WTC11 (cell line): Measurements from ENCODE around the gene FAS.

Source experiments
- CREM ChIP-seq: sonication (generic); formaldehyde crosslinking; IDR thresholded peaks from 2 replicates; pipeline ENCODE4 v1.8.1; 2022; ENCODE audit warnings: mild to moderate bottlenecking, missing genetic modification reagents, moderate library complexity
- FOXP1 ChIP-seq: sonication (generic); formaldehyde crosslinking; IDR thresholded peaks from 2 replicates; pipeline ENCODE4 v1.8.0; 2022; ENCODE audit warnings: missing genetic modification reagents, mild to moderate bottlenecking, moderate library complexity, borderline replicate concordance
- NR3C1 ChIP-seq: sonication (generic); formaldehyde crosslinking; conservative IDR thresholded peaks from 2 replicates; pipeline ENCODE4 v1.8.1; 2023; ENCODE audit warnings: low read depth, mild to moderate bottlenecking, missing genetic modification reagents
- SP1 ChIP-seq: sonication (generic); formaldehyde crosslinking; conservative IDR thresholded peaks from 2 replicates; pipeline ENCODE4 v1.8.1; 2022; ENCODE audit warnings: missing genetic modification reagents
- TF ChIP-seq, protein P1 (sequence below): sonication (generic); formaldehyde crosslinking; IDR thresholded peaks from 2 replicates; pipeline ENCODE4 v1.8.1; 2023; ENCODE audit warnings: mild to moderate bottlenecking, missing genetic modification reagents, borderline replicate concordance
- TF ChIP-seq, protein P2 (sequence below): fragments of 200-600 bp; IDR thresholded peaks from 2 replicates; pipeline ENCODE4 v1.8.0; 2022; ENCODE audit warnings: antibody characterized with exemption
- TF ChIP-seq, protein P3 (sequence below): sonication (generic); formaldehyde crosslinking; IDR thresholded peaks from 2 replicates; pipeline ENCODE4 v1.8.1; 2022; ENCODE audit warnings: missing genetic modification reagents, borderline replicate concordance

DNA sequence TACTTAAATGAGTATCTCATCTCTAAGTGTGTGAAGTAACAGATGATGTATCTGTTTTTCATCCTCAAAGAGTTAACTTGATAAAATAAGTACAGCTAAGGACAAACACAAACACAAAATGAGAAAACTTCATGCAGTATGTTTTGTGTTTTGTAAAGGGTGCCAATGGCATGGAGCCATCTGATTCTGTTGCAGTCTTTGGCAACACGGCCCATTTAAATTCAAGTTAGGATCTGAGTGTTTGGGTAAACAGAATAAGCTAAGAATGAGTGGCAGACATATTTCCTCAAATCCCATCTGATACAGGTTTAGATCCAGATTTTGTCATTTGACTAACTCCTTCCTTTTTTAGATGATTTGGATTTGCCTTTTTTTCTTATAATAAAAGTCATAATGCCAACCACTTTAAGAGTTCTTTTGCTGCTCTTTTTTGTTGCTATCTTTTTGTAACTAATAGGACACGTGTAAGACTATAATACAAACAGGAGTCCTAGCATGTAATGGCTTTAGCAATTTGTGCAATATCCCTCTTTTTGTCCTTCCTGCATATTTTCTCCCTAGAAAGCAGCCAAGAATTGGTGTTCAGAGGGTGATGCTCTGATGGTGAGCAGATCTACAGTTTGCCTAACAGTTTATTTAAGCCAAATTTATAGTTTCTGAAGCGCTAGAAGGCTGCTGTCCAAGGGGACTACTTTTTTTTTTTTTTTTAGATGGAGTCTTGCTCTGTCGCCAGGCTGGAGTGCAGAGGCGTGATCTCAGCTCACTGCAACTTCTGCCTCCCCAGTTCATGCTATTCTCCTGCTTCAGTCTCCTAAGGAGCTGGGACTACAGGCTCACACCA is 19.2 kb upstream of the FAS start:
- TF ChIP-seq, protein P1, sequence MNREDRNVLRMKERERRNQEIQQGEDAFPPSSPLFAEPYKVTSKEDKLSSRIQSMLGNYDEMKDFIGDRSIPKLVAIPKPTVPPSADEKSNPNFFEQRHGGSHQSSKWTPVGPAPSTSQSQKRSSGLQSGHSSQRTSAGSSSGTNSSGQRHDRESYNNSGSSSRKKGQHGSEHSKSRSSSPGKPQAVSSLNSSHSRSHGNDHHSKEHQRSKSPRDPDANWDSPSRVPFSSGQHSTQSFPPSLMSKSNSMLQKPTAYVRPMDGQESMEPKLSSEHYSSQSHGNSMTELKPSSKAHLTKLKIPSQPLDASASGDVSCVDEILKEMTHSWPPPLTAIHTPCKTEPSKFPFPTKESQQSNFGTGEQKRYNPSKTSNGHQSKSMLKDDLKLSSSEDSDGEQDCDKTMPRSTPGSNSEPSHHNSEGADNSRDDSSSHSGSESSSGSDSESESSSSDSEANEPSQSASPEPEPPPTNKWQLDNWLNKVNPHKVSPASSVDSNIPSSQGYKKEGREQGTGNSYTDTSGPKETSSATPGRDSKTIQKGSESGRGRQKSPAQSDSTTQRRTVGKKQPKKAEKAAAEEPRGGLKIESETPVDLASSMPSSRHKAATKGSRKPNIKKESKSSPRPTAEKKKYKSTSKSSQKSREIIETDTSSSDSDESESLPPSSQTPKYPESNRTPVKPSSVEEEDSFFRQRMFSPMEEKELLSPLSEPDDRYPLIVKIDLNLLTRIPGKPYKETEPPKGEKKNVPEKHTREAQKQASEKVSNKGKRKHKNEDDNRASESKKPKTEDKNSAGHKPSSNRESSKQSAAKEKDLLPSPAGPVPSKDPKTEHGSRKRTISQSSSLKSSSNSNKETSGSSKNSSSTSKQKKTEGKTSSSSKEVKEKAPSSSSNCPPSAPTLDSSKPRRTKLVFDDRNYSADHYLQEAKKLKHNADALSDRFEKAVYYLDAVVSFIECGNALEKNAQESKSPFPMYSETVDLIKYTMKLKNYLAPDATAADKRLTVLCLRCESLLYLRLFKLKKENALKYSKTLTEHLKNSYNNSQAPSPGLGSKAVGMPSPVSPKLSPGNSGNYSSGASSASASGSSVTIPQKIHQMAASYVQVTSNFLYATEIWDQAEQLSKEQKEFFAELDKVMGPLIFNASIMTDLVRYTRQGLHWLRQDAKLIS (CRISPR knock-in tag) = no peak
- TF ChIP-seq, protein P2, sequence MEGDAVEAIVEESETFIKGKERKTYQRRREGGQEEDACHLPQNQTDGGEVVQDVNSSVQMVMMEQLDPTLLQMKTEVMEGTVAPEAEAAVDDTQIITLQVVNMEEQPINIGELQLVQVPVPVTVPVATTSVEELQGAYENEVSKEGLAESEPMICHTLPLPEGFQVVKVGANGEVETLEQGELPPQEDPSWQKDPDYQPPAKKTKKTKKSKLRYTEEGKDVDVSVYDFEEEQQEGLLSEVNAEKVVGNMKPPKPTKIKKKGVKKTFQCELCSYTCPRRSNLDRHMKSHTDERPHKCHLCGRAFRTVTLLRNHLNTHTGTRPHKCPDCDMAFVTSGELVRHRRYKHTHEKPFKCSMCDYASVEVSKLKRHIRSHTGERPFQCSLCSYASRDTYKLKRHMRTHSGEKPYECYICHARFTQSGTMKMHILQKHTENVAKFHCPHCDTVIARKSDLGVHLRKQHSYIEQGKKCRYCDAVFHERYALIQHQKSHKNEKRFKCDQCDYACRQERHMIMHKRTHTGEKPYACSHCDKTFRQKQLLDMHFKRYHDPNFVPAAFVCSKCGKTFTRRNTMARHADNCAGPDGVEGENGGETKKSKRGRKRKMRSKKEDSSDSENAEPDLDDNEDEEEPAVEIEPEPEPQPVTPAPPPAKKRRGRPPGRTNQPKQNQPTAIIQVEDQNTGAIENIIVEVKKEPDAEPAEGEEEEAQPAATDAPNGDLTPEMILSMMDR = no peak
- TF ChIP-seq NR3C1 (no peak), FOXP1 (CRISPR knock-in tag) (no peak), CREM (CRISPR knock-in tag) (no peak), SP1 (CRISPR knock-in tag) (no peak)
- TF ChIP-seq, protein P3, sequence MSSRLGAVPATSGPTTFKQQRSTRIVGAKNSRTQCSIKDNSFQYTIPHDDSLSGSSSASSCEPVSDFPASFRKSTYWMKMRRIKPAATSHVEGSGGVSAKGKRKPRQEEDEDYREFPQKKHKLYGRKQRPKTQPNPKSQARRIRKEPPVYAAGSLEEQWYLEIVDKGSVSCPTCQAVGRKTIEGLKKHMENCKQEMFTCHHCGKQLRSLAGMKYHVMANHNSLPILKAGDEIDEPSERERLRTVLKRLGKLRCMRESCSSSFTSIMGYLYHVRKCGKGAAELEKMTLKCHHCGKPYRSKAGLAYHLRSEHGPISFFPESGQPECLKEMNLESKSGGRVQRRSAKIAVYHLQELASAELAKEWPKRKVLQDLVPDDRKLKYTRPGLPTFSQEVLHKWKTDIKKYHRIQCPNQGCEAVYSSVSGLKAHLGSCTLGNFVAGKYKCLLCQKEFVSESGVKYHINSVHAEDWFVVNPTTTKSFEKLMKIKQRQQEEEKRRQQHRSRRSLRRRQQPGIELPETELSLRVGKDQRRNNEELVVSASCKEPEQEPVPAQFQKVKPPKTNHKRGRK (CRISPR knock-in tag) = no peak
